Keratinocyte (primary cell): ENCODE measurements around the gene SAPCD1. TPM values are rescaled to one million over a fixed set of nuclear protein-coding genes. Genes with fewer than 3 reads are reported as not detected.

Experiments used
- DNase-seq: peaks from one replicate; pipeline ENCODE4 v3.0.0-alpha.2; 2011; ENCODE audit warnings: low read depth, missing footprints, low spot score
- FAIRE-seq: peaks from 2 replicates; lab custom pipeline; 2011; peaks lifted over from hg19 to GRCh38; lab: Jason Lieb, UNC
- H2AFZ ChIP-seq: 2 replicates; pipeline ENCODE4 v1.6.0; 2012; ENCODE audit warnings: low read length, control low read depth, inconsistent platforms; ENCODE audit not compliant: control insufficient read depth
- H3K27ac ChIP-seq: 2 replicates; pipeline ENCODE4 v1.5.1; 2011; ENCODE audit warnings: low read length; ENCODE audit not compliant: control insufficient read depth, insufficient read depth
- H3K27me3 ChIP-seq: 3 replicates; pipeline ENCODE4 v1.6.0; 2011; ENCODE audit warnings: low read length; ENCODE audit not compliant: control insufficient read depth, insufficient read depth; ENCODE audit errors: extremely low read depth
- H3K36me3 ChIP-seq, 2 experiments: 2 replicates in 1 of 2; 3 replicates in 1 of 2; pipeline ENCODE4 v1.5.1; 2011; ENCODE audit warnings: low read length in 2 of 2, mild to moderate bottlenecking in 1 of 2; ENCODE audit not compliant: control insufficient read depth in 2 of 2, insufficient read depth in 2 of 2; ENCODE audit errors: extremely low read depth in 1 of 2
- H3K4me1 ChIP-seq: 3 replicates; pipeline ENCODE4 v1.5.1; 2011; ENCODE audit warnings: low read length; ENCODE audit not compliant: control insufficient read depth, insufficient read depth; ENCODE audit errors: extremely low read depth
- H3K4me2 ChIP-seq: 3 replicates; pipeline ENCODE4 v1.6.0; 2011; ENCODE audit warnings: low read depth, low read length; ENCODE audit not compliant: control insufficient read depth, insufficient read depth; ENCODE audit errors: extremely low read depth
- H3K4me3 ChIP-seq, 3 experiments: fragments of 200-600 bp in 1 of 3; sonication (generic) in 1 of 3; 2 replicates in 2 of 3; 3 replicates in 1 of 3; pipeline ENCODE4 v1.5.1; 2011 to 2016; ENCODE audit warnings: low read length in 3 of 3, mild to moderate bottlenecking in 3 of 3, control low read depth in 2 of 3, inconsistent platforms in 1 of 3, low read depth in 1 of 3, mixed read lengths in 1 of 3, mixed run types in 1 of 3, moderate library complexity in 1 of 3; ENCODE audit not compliant: control insufficient read depth in 2 of 3, insufficient read depth in 2 of 3; ENCODE audit errors: extremely low read depth in 1 of 3
- H3K79me2 ChIP-seq: 2 replicates; pipeline ENCODE4 v1.6.0; 2012; ENCODE audit warnings: low read length; ENCODE audit not compliant: control insufficient read depth, insufficient read depth
- H3K9ac ChIP-seq: 3 replicates; pipeline ENCODE4 v1.6.0; 2011; ENCODE audit warnings: low read length; ENCODE audit not compliant: control insufficient read depth, insufficient read depth; ENCODE audit errors: extremely low read depth
- H3K9me1 ChIP-seq: 3 replicates; pipeline ENCODE4 v1.6.0; 2011; ENCODE audit warnings: low read length; ENCODE audit not compliant: control insufficient read depth, insufficient read depth; ENCODE audit errors: extremely low read depth
- H3K9me3 ChIP-seq: 2 replicates; pipeline ENCODE4 v1.5.1; 2012; ENCODE audit warnings: low read depth, low read length; ENCODE audit not compliant: control insufficient read depth
- H4K20me1 ChIP-seq: 3 replicates; pipeline ENCODE4 v1.6.0; 2011; ENCODE audit warnings: low read length; ENCODE audit not compliant: control insufficient read depth, insufficient read depth; ENCODE audit errors: extremely low read depth
- CTCF ChIP-seq, 3 experiments: IDR thresholded peaks in 1 of 3; conservative IDR thresholded peaks in 1 of 3; optimal IDR thresholded peaks in 1 of 3; 2 replicates in 2 of 3; 3 replicates in 1 of 3; pipeline versions ENCODE3 to v1.5.1; 2011; ENCODE audit warnings: low read length in 3 of 3, mild to moderate bottlenecking in 3 of 3, moderate library complexity in 2 of 3, control low read depth in 1 of 3, inconsistent platforms in 1 of 3; ENCODE audit not compliant: insufficient read depth in 2 of 3; ENCODE audit errors: extremely low read depth in 1 of 3
- EZH2 ChIP-seq: IDR thresholded peaks from one replicate; pipeline ENCODE4 v1.6.1; 2012; ENCODE audit warnings: inconsistent platforms, mild to moderate bottlenecking, low read length, moderate library complexity
- dilution Hi-C: fragments of 300-500 bp; cut with MboI; formaldehyde crosslinking; loops from one replicate; pipeline ENCODE4 v1.7.0; 2020; ENCODE audit warnings: low sequenced_read_pairs; ENCODE audit not compliant: extremely low pct_ligation_motif_present
- polyA plus RNA-seq, 5 experiments: library from polyadenylated mRNA; depleted of rRNA in 3 of 5; stranded (reverse) in 3 of 5; stranded (forward) in 1 of 5; unstranded in 1 of 5; fragments of >200 nt; gene quantifications; 1 replicate in 1 of 5; 2 replicates in 3 of 5; 3 replicates in 1 of 5; pipeline versions ENCODE4 v1.2.1 to v1.2.3, GENCODE V29; 2011 to 2012; ENCODE audit warnings: missing spikeins in 2 of 5, low read depth in 1 of 5, low replicate concordance in 1 of 5

The SAPCD1 gene
- polyA plus RNA-seq, 1 donor (not counting 4 experiments of a cell fraction or from before 2014, with no cell fraction given): 2.1 TPM

GRCh38 chr6:31713991-31714684 is 48.3 kb upstream of the SAPCD1 start:
- Histone ChIP-seq H3K9ac (no peak overlapping the region), H3K27ac (no peak overlapping the region), H4K20me1 (no peaks in the 10 kb centered on the region), H3K9me3 (no peaks in the 10 kb centered on the region), H3K79me2 (no peaks in the 10 kb centered on the region), H3K9me1 (peaks cover 2% of the 10 kb centered on the region), H3K4me3 (no peak overlapping the region), H2AFZ (no peak overlapping the region), H3K27me3 (no peaks in the 10 kb centered on the region), H3K4me1 (peaks cover 39% of the 10 kb centered on the region), H3K4me2 (no peak overlapping the region), H3K36me3 (peaks cover 0 to 4% of the 10 kb centered on the region in 2 experiments)
- DNase-seq (no peak), FAIRE-seq (no peak)
- TF ChIP-seq CTCF (optimal IDR thresholded peaks at IDR 0.05 in 1 of 3, IDR thresholded peaks at IDR 0.05 in 1 of 3, conservative IDR thresholded peaks at IDR 0.05 in 1 of 3; ENCODE audit: extremely low read depth in 1 of 3, insufficient read depth in 2 of 3, low read length in 3 of 3) (no peak), EZH2 (no peak)
- dilution Hi-C loops: no loop called here

- Histone ChIP-seq H3K9me1 (peaks cover 5% of the 10 kb centered on the region), H3K9me3 (no peaks in the 10 kb centered on the region), H3K27me3 (no peaks in the 10 kb centered on the region), H3K4me3 (no peak within 1 kb of the TSS), H3K36me3 (peaks cover 0 to 4% of the 10 kb centered on the region in 2 experiments), H3K4me2 (no peak within 1 kb of the TSS), H3K27ac (no peak within 1 kb of the TSS), H4K20me1 (no peaks in the 10 kb centered on the region), H3K4me1 (peaks cover 48% of the 10 kb centered on the region), H3K79me2 (no peaks in the 10 kb centered on the region), H3K9ac (no peak within 1 kb of the TSS), H2AFZ (no peak within 1 kb of the TSS)
- dilution Hi-C loops: no loop called here
- no peak for TF ChIP-seq CTCF (optimal IDR thresholded peaks at IDR 0.05 in 1 of 3, IDR thresholded peaks at IDR 0.05 in 1 of 3, conservative IDR thresholded peaks at IDR 0.05 in 1 of 3; ENCODE audit: extremely low read depth in 1 of 3, insufficient read depth in 2 of 3, low read length in 3 of 3)
- TF ChIP-seq EZH2: no peak
- FAIRE-seq: no peak
- DNase-seq: no peak
These were observed 47.2 kb upstream of the SAPCD1 start, which contains the start of gene LY6G6D for GRCh38 chr6:31715022-31715958. LY6G6D (plus strand) TSS chr6:31715348; CDS start chr6:31715356, 8 bp downstream.
